GM12801 (cell line): ENCODE data around the gene PLCB4.

Experiments
- CTCF ChIP-seq: IDR thresholded peaks from one replicate; pipeline ENCODE4 v1.5.1; 2011; ENCODE audit warnings: control low read depth; ENCODE audit not compliant: insufficient read length; ENCODE audit errors: extremely low read depth

PLCB4 gene

GRCh38 chr20:9179867-9180266, 111.0 kb downstream of the PLCB4 start:
- no peak for TF ChIP-seq CTCF

GRCh38 chr20:9180481-9181257, 111.8 kb downstream of the PLCB4 start:
- TF ChIP-seq CTCF = no peak

- TF ChIP-seq CTCF = no peak
Observed at GRCh38 chr20:9185511-9185910, 116.6 kb downstream of the PLCB4 start.

GRCh38 chr20:9186396-9186795, 117.5 kb downstream of the PLCB4 start:
- TF ChIP-seq CTCF = no peak

- no peak for TF ChIP-seq CTCF
Observed at GRCh38 chr20:9195031-9195430, 126.1 kb downstream of the PLCB4 start.

- no peak for TF ChIP-seq CTCF
Observed at GRCh38 chr20:9196110-9196509, 127.2 kb downstream of the PLCB4 start.

- no peak for TF ChIP-seq CTCF
Observed at GRCh38 chr20:9198460-9198859, 129.6 kb downstream of the PLCB4 start.
